ENCODE measurements around the gene BTBD9.

Gene BTBD9

DNA sequence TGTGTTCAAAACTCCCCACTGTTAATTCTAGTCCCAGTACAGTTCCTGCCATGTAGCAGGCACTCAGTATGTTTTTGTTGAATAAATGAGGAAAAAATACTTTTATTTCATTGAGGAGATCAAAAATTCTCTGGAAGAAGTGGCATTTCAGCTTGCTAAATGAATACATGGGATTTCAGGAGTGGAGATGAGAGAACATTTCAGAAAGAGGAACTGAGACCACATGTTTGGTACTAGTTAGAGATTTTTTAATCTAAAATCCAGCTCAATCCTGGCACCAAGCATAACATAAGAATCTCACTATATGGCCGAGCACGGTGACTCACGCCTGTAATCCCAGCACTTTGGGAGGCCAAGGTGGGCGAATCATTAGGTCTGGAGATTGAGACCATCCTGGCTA lies 75.4 kb downstream of the BTBD9 start:
- TF ChIP-seq, protein P1, sequence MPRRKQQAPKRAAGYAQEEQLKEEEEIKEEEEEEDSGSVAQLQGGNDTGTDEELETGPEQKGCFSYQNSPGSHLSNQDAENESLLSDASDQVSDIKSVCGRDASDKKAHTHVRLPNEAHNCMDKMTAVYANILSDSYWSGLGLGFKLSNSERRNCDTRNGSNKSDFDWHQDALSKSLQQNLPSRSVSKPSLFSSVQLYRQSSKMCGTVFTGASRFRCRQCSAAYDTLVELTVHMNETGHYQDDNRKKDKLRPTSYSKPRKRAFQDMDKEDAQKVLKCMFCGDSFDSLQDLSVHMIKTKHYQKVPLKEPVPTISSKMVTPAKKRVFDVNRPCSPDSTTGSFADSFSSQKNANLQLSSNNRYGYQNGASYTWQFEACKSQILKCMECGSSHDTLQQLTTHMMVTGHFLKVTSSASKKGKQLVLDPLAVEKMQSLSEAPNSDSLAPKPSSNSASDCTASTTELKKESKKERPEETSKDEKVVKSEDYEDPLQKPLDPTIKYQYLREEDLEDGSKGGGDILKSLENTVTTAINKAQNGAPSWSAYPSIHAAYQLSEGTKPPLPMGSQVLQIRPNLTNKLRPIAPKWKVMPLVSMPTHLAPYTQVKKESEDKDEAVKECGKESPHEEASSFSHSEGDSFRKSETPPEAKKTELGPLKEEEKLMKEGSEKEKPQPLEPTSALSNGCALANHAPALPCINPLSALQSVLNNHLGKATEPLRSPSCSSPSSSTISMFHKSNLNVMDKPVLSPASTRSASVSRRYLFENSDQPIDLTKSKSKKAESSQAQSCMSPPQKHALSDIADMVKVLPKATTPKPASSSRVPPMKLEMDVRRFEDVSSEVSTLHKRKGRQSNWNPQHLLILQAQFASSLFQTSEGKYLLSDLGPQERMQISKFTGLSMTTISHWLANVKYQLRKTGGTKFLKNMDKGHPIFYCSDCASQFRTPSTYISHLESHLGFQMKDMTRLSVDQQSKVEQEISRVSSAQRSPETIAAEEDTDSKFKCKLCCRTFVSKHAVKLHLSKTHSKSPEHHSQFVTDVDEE (CRISPR knock-in tag; IDR thresholded peaks at IDR 0.05): no peak
- no peak for TF ChIP-seq TOX (CRISPR knock-in tag; IDR thresholded peaks at IDR 0.05; ENCODE audit: borderline replicate concordance)
- no peak for TF ChIP-seq ESRRG (CRISPR knock-in tag; IDR thresholded peaks at IDR 0.05)
- no peak for TF ChIP-seq ZC3H10 (CRISPR knock-in tag; IDR thresholded peaks at IDR 0.05)
- no peak for TF ChIP-seq ZNF565 (CRISPR knock-in tag; conservative IDR thresholded peaks at IDR 0.05; ENCODE audit: low read depth)
- no peak for TF ChIP-seq BACH2 (CRISPR knock-in tag; IDR thresholded peaks at IDR 0.05; ENCODE audit: borderline replicate concordance)
- TF ChIP-seq ARNTL (CRISPR knock-in tag; IDR thresholded peaks at IDR 0.05; ENCODE audit: borderline replicate concordance, low read depth): no peak
- TF ChIP-seq RARB (CRISPR knock-in tag; IDR thresholded peaks at IDR 0.05): no peak
- TF ChIP-seq, protein P2, sequence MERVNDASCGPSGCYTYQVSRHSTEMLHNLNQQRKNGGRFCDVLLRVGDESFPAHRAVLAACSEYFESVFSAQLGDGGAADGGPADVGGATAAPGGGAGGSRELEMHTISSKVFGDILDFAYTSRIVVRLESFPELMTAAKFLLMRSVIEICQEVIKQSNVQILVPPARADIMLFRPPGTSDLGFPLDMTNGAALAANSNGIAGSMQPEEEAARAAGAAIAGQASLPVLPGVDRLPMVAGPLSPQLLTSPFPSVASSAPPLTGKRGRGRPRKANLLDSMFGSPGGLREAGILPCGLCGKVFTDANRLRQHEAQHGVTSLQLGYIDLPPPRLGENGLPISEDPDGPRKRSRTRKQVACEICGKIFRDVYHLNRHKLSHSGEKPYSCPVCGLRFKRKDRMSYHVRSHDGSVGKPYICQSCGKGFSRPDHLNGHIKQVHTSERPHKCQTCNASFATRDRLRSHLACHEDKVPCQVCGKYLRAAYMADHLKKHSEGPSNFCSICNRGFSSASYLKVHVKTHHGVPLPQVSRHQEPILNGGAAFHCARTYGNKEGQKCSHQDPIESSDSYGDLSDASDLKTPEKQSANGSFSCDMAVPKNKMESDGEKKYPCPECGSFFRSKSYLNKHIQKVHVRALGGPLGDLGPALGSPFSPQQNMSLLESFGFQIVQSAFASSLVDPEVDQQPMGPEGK (CRISPR knock-in tag; IDR thresholded peaks at IDR 0.05; ENCODE audit: borderline replicate concordance): no peak
- no peak for TF ChIP-seq ISL1 (CRISPR knock-in tag; IDR thresholded peaks at IDR 0.05)
- no peak for TF ChIP-seq ZFP3 (CRISPR knock-in tag; IDR thresholded peaks at IDR 0.05)
- no peak for TF ChIP-seq SNAI2 (CRISPR knock-in tag; IDR thresholded peaks at IDR 0.05)
- TF ChIP-seq GLIS3 (CRISPR knock-in tag; IDR thresholded peaks at IDR 0.05): no peak
- TF ChIP-seq OSR1 (CRISPR knock-in tag; IDR thresholded peaks at IDR 0.05): no peak
- no peak for TF ChIP-seq ZNF8 (CRISPR knock-in tag; IDR thresholded peaks at IDR 0.05)
- ATAC-seq: no peak

DNA sequence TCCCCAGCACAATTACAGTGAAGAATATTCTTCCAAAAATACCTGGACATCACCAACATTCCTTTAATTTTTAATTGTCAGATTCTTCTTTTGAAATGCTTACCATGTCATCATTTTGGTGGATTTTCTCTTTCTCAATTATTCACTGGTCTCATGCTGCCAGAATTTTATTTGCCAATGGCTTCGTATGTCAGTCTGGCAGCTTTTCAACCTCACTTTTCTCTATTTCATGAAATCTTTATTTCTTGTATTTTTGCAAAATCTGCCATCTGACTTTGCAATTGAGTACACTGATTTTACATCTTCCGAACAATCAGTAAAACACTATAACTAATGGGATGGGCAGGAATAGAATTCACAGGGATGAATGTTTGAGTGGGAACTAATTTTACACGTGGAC lies 84.1 kb downstream of the BTBD9 start:
- TF ChIP-seq ZFP30 (CRISPR knock-in tag; IDR thresholded peaks at IDR 0.05): no peak
- TF ChIP-seq ZFP3 (CRISPR knock-in tag; IDR thresholded peaks at IDR 0.05): no peak
- TF ChIP-seq ZNF8 (CRISPR knock-in tag; IDR thresholded peaks at IDR 0.05): no peak
- TF ChIP-seq, protein P2 (CRISPR knock-in tag; IDR thresholded peaks at IDR 0.05; ENCODE audit: borderline replicate concordance): no peak

DNA sequence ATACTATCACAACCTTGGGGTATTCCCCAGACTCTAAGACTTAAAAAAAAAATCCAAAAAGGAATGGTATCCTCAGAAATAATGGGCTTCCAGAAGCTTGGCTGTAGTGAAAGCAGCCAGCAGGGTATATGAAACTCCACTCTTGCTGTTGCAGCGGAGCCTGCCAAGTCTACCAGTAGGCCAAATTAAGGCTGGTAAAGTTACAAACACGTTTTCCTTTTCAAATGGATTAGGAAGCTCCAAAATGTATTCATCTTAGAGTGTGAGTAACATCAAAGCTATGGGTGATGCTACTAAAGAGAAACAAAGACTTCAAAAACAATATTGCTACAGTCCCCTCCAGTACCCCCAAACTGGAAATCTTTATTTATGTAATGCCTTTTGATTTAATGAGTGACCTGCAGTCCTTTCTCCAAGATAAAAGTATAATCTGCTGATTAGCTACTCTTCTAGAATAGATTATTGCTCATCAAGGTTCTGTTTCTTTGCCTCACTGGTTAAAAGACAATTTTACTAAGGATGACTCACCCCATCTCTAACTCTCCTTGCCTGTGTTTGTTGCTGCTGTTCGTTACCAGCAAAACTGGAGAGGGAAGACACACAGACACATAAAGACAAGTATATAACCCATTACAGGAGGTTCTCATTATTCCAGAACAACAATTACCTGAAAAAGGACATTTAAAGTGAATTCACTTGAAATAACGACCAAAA lies 84.9 kb downstream of the BTBD9 start:
- TF ChIP-seq RARB (CRISPR knock-in tag; IDR thresholded peaks at IDR 0.05) (no peak), ZNF8 (CRISPR knock-in tag; IDR thresholded peaks at IDR 0.05) (no peak), TOX (CRISPR knock-in tag; IDR thresholded peaks at IDR 0.05; ENCODE audit: borderline replicate concordance) (no peak), BACH2 (CRISPR knock-in tag; IDR thresholded peaks at IDR 0.05; ENCODE audit: borderline replicate concordance) (no peak), ESRRG (CRISPR knock-in tag; IDR thresholded peaks at IDR 0.05) (no peak), TCF4 (CRISPR knock-in tag; IDR thresholded peaks at IDR 0.05; ENCODE audit: borderline replicate concordance) (no peak), GLIS3 (CRISPR knock-in tag; IDR thresholded peaks at IDR 0.05) (no peak), SNAI2 (CRISPR knock-in tag; IDR thresholded peaks at IDR 0.05) (no peak), ZFP3 (CRISPR knock-in tag; IDR thresholded peaks at IDR 0.05) (no peak), ZNF70 (CRISPR knock-in tag; IDR thresholded peaks at IDR 0.05) (no peak), POU6F1 (CRISPR knock-in tag; IDR thresholded peaks at IDR 0.05; ENCODE audit: borderline replicate concordance, low read depth) (no peak), CSDC2 (CRISPR knock-in tag; IDR thresholded peaks at IDR 0.05) (no peak), OSR1 (CRISPR knock-in tag; IDR thresholded peaks at IDR 0.05) (no peak), ARNTL (CRISPR knock-in tag; IDR thresholded peaks at IDR 0.05; ENCODE audit: borderline replicate concordance, low read depth) (no peak), ZFP30 (CRISPR knock-in tag; IDR thresholded peaks at IDR 0.05) (no peak), CSRNP3 (CRISPR knock-in tag; IDR thresholded peaks at IDR 0.05) (no peak)
- TF ChIP-seq, protein P3, sequence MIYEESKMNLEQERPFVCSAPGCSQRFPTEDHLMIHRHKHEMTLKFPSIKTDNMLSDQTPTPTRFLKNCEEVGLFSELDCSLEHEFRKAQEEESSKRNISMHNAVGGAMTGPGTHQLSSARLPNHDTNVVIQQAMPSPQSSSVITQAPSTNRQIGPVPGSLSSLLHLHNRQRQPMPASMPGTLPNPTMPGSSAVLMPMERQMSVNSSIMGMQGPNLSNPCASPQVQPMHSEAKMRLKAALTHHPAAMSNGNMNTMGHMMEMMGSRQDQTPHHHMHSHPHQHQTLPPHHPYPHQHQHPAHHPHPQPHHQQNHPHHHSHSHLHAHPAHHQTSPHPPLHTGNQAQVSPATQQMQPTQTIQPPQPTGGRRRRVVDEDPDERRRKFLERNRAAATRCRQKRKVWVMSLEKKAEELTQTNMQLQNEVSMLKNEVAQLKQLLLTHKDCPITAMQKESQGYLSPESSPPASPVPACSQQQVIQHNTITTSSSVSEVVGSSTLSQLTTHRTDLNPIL (CRISPR knock-in tag; IDR thresholded peaks at IDR 0.05; ENCODE audit: low read depth): no peak
- ATAC-seq: peak; percentile 95

More for the DNA sequence above, 84.1 kb downstream of the BTBD9 start:
- no peak for ATAC-seq
